SU-DHL-6 (cell line): ENCODE measurements around the gene TOMM40.
A peak's percentile ranks its signal among the peaks of the same experiment; 100 is the strongest.

ENCODE experiments used
- EZH2phosphoT487 ChIP-seq: fragments of 200-600 bp; sonication (generic), shearing (Covaris generic); conservative IDR thresholded peaks from 2 replicates; pipeline ENCODE4 v1.6.1; 2018; ENCODE audit warnings: mild to moderate bottlenecking, antibody characterized with exemption, low read length, moderate library complexity, mixed read lengths
- TF ChIP-seq, protein P1 (sequence below): fragments of 200-600 bp; sonication (generic); IDR thresholded peaks from one replicate; pipeline ENCODE4 v1.5.1; 2017; ENCODE audit warnings: antibody characterized with exemption, mild to moderate bottlenecking, low read length, moderate library complexity; ENCODE audit not compliant: insufficient read depth, poor library complexity, severe bottlenecking

DNA sequence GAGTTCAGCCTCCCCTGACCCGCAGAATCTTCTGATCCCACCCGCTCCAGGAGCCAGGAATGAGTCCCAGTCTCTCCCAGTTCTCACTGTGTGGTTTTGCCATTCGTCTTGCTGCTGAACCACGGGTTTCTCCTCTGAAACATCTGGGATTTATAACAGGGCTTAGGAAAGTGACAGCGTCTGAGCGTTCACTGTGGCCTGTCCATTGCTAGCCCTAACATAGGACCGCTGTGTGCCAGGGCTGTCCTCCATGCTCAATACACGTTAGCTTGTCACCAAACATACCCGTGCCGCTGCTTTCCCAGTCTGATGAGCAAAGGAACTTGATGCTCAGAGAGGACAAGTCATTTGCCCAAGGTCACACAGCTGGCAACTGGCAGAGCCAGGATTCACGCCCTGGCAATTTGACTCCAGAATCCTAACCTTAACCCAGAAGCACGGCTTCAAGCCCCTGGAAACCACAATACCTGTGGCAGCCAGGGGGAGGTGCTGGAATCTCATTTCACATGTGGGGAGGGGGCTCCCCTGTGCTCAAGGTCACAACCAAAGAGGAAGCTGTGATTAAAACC, 13.5 kb downstream of the TOMM40 start:
- TF ChIP-seq, protein P1, sequence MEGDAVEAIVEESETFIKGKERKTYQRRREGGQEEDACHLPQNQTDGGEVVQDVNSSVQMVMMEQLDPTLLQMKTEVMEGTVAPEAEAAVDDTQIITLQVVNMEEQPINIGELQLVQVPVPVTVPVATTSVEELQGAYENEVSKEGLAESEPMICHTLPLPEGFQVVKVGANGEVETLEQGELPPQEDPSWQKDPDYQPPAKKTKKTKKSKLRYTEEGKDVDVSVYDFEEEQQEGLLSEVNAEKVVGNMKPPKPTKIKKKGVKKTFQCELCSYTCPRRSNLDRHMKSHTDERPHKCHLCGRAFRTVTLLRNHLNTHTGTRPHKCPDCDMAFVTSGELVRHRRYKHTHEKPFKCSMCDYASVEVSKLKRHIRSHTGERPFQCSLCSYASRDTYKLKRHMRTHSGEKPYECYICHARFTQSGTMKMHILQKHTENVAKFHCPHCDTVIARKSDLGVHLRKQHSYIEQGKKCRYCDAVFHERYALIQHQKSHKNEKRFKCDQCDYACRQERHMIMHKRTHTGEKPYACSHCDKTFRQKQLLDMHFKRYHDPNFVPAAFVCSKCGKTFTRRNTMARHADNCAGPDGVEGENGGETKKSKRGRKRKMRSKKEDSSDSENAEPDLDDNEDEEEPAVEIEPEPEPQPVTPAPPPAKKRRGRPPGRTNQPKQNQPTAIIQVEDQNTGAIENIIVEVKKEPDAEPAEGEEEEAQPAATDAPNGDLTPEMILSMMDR: peak; percentile 27
- no peak for TF ChIP-seq EZH2phosphoT487
